GM12865 (cell line): Measurements from ENCODE around the gene GRAP2.
"Not testable (repeated sequence)": the region's sequence is repeated elsewhere in the genome, so short reads cannot be mapped to it uniquely, and the experiment has no call there.

Source experiments
- DNase-seq: peaks from one replicate; pipeline ENCODE4 v3.0.0; 2010; ENCODE audit warnings: low read depth
- H3K4me3 ChIP-seq: 2 replicates; pipeline ENCODE4 v1.5.1; 2011; ENCODE audit warnings: mild to moderate bottlenecking, low read depth, low read length, control low read depth
- CTCF ChIP-seq: IDR thresholded peaks from 2 replicates; pipeline ENCODE4 v1.5.1; 2011; ENCODE audit warnings: low read length, control low read depth, low read depth, inconsistent platforms; ENCODE audit not compliant: insufficient read depth; ENCODE audit errors: missing control alignments

The GRAP2 gene

DNA sequence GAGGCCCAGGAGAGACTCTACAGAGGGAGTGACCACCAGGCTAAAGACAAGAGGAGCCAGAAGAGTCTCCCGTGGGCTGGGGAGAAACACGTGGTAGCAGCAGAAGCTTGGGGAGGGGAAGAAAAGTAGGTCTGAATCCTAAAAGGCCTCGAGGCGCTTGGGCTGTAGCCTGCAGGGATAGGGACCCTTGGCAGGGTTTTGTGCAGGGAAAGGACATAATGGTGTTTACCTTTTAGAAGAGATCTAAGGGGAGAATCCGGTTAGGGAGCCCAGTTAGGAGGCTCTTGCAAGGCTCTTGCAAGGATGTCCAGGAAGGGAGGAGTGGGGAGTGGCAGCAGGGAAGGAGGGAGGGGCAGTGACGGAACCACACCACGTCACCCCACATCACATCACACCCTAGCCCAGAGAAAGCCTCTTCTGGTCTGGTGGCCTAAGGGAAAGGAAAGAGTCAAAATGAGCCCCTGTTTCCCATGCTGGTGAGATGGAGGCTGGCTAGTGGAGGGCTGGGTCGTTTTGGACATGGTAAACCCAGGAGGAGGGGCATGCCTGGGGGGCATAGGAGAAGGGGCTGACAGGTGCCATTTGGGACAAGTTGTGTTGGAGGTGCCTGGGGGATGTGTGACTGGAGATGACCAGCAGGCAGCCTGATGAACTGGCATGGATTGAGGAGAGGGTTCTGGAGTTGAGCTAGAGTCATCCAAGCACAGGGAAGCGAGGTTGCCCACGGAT, 87.7 kb downstream of the GRAP2 start:
- no peak overlapping the region for H3K4me3 ChIP-seq
- no peak for TF ChIP-seq CTCF
- DNase-seq = no peak

- no peak for TF ChIP-seq CTCF
These were observed 88.7 kb downstream of the GRAP2 start for GRCh38 chr22:39989633-39990032.

GRCh38 chr22:39990686-39991085, 89.8 kb downstream of the GRAP2 start:
- no peak overlapping the region for H3K4me3 ChIP-seq
- no peak for TF ChIP-seq CTCF
- no peak for DNase-seq

More at GRCh38 chr22:39989633-39990032, 88.7 kb downstream of the GRAP2 start:
- no peak overlapping the region for H3K4me3 ChIP-seq
- DNase-seq = no peak

- no peak for DNase-seq
- TF ChIP-seq CTCF = no peak
- no peak overlapping the region for H3K4me3 ChIP-seq
These were observed 90.4 kb downstream of the GRAP2 start for GRCh38 chr22:39991159-39991860.

- DNase-seq = no peak
- no peak for TF ChIP-seq CTCF
- H3K4me3 ChIP-seq = no peak overlapping the region
These were observed 91.4 kb downstream of the GRAP2 start for GRCh38 chr22:39992088-39992826.

DNA sequence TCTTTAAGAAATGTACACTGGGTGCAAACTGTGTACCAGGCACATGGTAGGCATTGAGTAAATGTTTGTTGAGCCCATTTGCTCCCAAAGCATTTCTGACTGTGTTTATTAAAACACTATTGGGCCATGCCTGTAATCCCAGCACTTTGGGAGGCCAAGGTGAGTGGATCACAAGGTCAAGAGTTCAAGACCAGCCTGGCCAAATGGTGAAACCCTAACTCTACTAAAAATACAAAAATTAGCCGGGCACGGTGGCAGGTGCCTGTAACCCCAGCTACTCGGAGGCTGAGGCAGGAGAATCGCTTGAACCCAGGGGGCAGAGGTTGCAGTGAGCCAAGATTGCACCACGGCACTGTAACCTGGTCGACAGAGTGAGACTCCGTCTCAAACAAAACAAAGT, 92.0 kb downstream of the GRAP2 start:
- DNase-seq = not testable (repeated sequence)

DNA sequence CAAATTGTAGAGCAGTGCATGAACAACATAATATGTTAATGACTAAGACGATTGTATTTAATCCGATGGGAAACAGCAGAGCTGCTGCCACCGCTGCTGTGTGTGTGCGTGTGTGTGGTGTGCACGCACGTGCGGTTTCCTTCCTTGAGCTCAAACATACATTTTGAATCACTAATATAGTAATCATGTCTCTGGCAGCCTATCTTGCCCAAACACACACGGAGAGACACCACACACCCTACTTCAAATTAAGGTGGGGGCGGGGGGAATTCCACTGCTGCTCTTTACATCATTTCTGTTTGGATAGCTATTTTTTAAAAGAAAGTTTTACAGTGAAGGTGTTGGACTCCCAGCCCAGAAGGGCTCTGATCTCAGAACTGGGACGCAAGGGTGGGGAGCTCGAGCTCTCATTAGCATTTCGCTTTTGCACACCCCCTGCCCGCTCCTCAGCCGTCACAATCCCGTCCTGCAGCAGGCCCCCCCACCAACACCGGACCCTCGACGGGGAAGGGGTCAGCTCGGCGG, 93.2 kb downstream of the GRAP2 start:
- no peak overlapping the region for H3K4me3 ChIP-seq
- TF ChIP-seq CTCF = no peak
- no peak for DNase-seq

More for the DNA sequence above, 92.0 kb downstream of the GRAP2 start:
- H3K4me3 ChIP-seq = not testable (repeated sequence)
